BJ (cell line): ENCODE data around the gene CEP104. TPM values are rescaled to one million over a fixed set of nuclear protein-coding genes. Genes with fewer than 3 reads are reported as not detected.

ENCODE experiments used
- CTCF ChIA-PET: fragments of 350-600 bp; formaldehyde crosslinking; extraction: SDS; loops from one replicate; lab custom pipeline; 2021; ENCODE audit warnings: antibody characterized with exemption, inconsistent platforms; lab: Yijun Ruan, JAX
- POLR2A ChIA-PET: fragments of 300-600 bp; sonication (Branson Sonifier 250); formaldehyde crosslinking; extraction: SDS; loops from one replicate; lab custom pipeline; 2021; ENCODE audit warnings: antibody characterized with exemption; lab: Charles Lee
- DNase-seq: peaks from one replicate; pipeline ENCODE4 v3.0.0-alpha.2; 2011; ENCODE audit warnings: low read depth
- H3K27me3 ChIP-seq: 2 replicates; pipeline ENCODE4 v1.6.0; 2011; ENCODE audit warnings: low read length; ENCODE audit not compliant: control insufficient read depth, insufficient read depth
- H3K36me3 ChIP-seq: 2 replicates; pipeline ENCODE4 v1.5.1; 2011; ENCODE audit warnings: low read length; ENCODE audit not compliant: control insufficient read depth, insufficient read depth
- H3K4me3 ChIP-seq: 2 replicates; pipeline ENCODE4 v1.5.1; 2011; ENCODE audit warnings: low read depth, mild to moderate bottlenecking, control low read depth, low read length
- CTCF ChIP-seq: IDR thresholded peaks from 2 replicates; pipeline ENCODE4 v1.5.1; 2011; ENCODE audit warnings: low read depth, mild to moderate bottlenecking, control low read depth, inconsistent platforms, low read length, moderate library complexity; ENCODE audit not compliant: insufficient read depth
- polyA plus RNA-seq: library from polyadenylated mRNA; depleted of rRNA; stranded (reverse); fragments of >200 nt; gene quantifications from 2 replicates; pipeline ENCODE4 v1.2.3, GENCODE V29; 2011

The CEP104 gene
- polyA plus RNA-seq, 1 experiment = 19.5 TPM

GRCh38 chr1:3896396-3897000, 39.5 kb upstream of the CEP104 start:
- no peak for TF ChIP-seq CTCF
- ChIA-PET POLR2A (no interaction called here), CTCF (interaction anchor here (0.6 kb wide), 1 partner anchor 45 kb away, joined by 3 read pairs; no protein-coding TSS in a partner anchor)
- H3K36me3 ChIP-seq = peaks cover 2% of the 10 kb centered on the region; the same call in 1 of the 2 replicates
- no peaks in the 10 kb centered on the region for H3K27me3 ChIP-seq
- DNase-seq = no peak
- H3K4me3 ChIP-seq = no peak overlapping the region

GRCh38 chr1:3895951-3896325, 38.9 kb upstream of the CEP104 start:
- H3K4me3 ChIP-seq = no peak overlapping the region
- ChIA-PET CTCF (no interaction called here), POLR2A (no interaction called here)
- H3K27me3 ChIP-seq = no peaks in the 10 kb centered on the region
- TF ChIP-seq CTCF = no peak
- peaks cover 2% of the 10 kb centered on the region for H3K36me3 ChIP-seq
- no peak for DNase-seq

- no peak for TF ChIP-seq CTCF
- DNase-seq = no peak
- ChIA-PET POLR2A (no interaction called here), CTCF (no interaction called here)
- no peak overlapping the region for H3K4me3 ChIP-seq
- H3K27me3 ChIP-seq = no peaks in the 10 kb centered on the region
- H3K36me3 ChIP-seq = peaks cover 7% of the 10 kb centered on the region
These were observed 38.4 kb upstream of the CEP104 start for GRCh38 chr1:3895279-3895950.

GRCh38 chr1:3894626-3895278, 37.7 kb upstream of the CEP104 start:
- CTCF ChIA-PET = no interaction called here
- no peaks in the 10 kb centered on the region for H3K27me3 ChIP-seq
- DNase-seq = no peak
- TF ChIP-seq CTCF = no peak
- POLR2A ChIA-PET = no interaction called here
- H3K4me3 ChIP-seq = no peak overlapping the region
- H3K36me3 ChIP-seq = peaks cover 11% of the 10 kb centered on the region

GRCh38 chr1:3893190-3893589, 36.2 kb upstream of the CEP104 start:
- no peak for DNase-seq
- ChIA-PET CTCF (no interaction called here), POLR2A (no interaction called here)
- peaks cover 13% of the 10 kb centered on the region for H3K36me3 ChIP-seq
- H3K4me3 ChIP-seq = no peak overlapping the region
- TF ChIP-seq CTCF = no peak
- no peaks in the 10 kb centered on the region for H3K27me3 ChIP-seq
